SH-SY5Y (cell line): Measurements from ENCODE around the gene ACE.

ENCODE experiments used
- GATA2 ChIP-seq: IDR thresholded peaks from 2 replicates; pipeline ENCODE4 v1.6.1; 2011; ENCODE audit warnings: mild to moderate bottlenecking, low read depth, low read length
- GATA3 ChIP-seq: IDR thresholded peaks from 2 replicates; pipeline ENCODE4 v1.6.1; 2011; ENCODE audit warnings: low read depth, mild to moderate bottlenecking, low read length, moderate library complexity

DNA sequence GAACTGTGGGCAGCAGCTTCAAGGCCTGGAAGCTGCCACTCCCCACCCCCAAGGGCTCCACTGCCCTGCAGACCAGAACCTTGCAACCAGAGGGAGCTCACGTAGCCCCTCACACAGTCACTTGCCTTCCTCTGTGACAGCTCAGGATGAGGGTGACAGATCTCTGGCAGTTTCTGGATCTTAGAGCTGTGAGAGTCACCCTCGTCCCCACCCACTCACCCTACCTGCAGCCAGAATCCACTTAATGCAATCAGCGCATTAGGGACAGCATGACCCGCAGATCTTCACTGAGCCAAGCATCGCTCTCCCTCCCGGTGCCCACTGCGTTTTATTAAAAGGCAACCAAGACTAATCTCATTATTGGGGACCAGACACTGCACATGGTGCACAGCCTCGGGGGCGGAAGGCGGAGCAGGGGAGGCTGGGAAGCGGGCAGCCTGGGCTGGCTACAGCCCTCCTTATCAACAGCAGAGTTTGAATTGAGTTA lies 34.3 kb upstream of the ACE start:
- TF ChIP-seq GATA2 (peak; percentile 97), GATA3 (no peak)
